RKO (cell line): ENCODE data around the gene HRG.
"Not testable (repeated sequence)": the region's sequence is repeated elsewhere in the genome, so short reads cannot be mapped to it uniquely, and the experiment has no call there.

Source experiments
- DNase-seq: peaks from one replicate; pipeline ENCODE4 v3.0.0-alpha.2; 2016; ENCODE audit warnings: low spot score

HRG gene, protein sequence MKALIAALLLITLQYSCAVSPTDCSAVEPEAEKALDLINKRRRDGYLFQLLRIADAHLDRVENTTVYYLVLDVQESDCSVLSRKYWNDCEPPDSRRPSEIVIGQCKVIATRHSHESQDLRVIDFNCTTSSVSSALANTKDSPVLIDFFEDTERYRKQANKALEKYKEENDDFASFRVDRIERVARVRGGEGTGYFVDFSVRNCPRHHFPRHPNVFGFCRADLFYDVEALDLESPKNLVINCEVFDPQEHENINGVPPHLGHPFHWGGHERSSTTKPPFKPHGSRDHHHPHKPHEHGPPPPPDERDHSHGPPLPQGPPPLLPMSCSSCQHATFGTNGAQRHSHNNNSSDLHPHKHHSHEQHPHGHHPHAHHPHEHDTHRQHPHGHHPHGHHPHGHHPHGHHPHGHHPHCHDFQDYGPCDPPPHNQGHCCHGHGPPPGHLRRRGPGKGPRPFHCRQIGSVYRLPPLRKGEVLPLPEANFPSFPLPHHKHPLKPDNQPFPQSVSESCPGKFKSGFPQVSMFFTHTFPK

DNA sequence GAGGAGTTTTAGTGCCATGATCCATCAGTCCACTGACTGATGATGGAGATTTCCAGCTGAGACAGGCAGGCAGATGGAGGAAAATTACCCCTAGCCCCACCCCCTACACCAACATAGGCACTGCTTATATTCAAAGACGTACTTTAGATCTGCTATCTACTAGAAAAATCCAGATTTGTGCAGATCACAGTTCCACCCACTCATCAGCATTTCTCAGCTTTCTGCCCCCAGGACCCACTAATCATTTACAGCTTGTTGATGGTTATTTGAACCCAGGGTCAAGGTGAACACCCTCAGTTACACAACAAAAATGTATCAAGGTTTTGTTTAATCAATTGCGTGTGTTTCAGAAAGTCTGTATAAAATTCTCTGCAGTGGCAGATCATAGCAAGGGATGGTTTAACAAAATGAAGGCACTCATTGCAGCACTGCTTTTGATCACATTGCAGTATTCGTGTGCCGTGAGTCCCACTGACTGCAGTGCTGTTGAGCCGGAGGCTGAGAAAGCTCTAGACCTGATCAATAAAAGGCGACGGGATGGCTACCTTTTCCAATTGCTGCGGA lies at the start of gene HRG:
HRG (plus strand) TSS at position 390 of the 564 bp plus-strand sequence; CDS start at position 408, 18 bp downstream.
- DNase-seq, result no peak

DNA sequence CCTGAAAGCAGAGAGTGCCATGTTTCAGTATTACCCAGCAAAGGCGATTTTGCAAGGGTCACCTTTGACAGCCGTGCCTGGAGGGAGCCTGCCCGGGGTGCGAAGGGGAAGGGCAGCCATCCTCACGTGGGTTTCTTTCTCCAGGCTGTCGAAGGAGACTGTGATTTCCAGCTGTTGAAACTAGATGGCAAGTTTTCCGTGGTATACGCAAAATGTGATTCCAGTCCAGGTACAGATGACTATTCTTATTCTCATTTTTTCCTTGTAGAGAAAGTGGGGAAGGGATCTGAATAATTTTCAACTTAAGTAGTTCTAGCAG lies 49.6 kb upstream of the HRG start:
- DNase-seq, result no peak

DNA sequence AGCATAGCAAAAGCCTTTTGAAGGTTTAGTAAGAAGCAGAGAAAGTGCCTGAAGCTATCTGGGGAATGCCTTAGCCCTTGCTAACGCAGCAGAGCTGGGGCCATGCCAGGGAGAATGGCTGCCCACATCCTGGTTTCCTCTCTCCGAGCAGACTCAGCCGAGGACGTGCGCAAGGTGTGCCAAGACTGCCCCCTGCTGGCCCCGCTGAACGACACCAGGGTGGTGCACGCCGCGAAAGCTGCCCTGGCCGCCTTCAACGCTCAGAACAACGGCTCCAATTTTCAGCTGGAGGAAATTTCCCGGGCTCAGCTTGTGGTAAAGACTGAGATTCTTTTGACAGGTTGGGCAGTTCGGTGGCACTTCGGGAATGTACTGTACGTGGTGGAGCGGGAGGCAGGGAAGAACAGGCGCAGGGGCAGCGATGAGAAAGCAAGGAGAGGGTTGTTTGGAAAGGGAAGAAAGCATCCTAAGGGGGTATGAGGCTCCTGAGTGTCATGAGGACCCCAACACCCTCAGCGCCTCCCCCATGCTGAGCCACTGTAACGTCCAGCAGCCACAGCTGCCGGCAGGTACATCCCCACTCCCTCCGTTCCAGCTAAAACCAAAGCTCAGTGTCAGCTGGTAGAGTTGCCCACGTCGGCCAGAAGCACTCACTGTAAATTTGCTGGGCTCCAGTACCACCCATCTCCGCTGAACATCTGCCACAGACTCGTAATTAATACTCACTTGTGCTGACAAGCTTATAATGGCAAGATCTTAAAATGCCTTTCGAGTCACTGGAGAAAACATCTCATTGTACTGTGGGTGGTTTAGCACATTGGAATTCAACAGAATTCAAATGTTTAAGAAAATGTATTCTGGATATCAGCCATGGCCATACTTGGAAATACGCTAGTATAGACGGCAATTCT lies 48.5 kb upstream of the HRG start:
- DNase-seq, result peak; percentile 91

DNA sequence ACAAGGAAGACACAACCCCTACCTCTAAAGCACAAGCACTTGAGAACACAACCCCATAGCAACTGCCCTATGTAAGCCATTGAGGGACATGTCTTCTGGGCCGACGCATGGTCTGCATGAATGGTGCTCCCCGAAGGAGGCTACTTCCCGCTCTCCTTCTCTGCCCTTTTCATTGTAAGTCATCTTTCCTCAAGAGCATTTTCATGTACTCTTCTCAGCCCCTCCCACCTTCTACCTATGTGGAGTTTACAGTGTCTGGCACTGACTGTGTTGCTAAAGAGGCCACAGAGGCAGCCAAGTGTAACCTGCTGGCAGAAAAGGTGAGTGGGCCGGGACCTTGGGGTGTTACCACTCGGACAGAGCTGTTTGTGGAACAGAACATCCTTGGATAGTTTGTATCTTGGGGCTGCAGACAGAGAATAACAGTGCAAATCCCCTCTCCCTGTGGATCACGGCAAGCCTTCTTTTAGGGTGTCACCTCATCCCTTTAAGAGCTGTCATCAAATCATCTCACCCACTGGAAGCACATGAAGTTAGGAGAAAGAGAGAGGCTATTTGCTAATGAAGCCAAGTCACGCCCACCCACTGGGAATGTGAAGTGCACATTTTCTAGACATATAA lies 47.4 kb upstream of the HRG start:
- DNase-seq, result no peak

DNA sequence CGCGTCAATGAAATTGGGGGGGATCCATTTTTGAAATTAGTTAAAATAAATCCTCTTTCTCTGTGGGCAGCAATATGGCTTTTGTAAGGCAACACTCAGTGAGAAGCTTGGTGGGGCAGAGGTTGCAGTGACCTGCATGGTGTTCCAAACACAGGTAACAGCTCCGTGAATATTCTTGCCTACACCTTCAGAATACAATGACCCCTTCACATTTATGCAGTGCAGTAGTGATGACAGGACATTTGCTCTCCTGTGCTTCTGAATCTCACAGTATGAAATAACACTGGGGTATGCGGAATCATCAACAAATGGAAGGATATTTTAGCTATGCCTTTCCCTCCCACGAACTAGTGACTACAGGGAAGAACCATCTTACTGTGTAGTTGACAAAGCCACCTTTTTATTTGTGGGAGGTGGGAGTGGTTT lies 46.0 kb upstream of the HRG start:
- DNase-seq, result no peak

DNA sequence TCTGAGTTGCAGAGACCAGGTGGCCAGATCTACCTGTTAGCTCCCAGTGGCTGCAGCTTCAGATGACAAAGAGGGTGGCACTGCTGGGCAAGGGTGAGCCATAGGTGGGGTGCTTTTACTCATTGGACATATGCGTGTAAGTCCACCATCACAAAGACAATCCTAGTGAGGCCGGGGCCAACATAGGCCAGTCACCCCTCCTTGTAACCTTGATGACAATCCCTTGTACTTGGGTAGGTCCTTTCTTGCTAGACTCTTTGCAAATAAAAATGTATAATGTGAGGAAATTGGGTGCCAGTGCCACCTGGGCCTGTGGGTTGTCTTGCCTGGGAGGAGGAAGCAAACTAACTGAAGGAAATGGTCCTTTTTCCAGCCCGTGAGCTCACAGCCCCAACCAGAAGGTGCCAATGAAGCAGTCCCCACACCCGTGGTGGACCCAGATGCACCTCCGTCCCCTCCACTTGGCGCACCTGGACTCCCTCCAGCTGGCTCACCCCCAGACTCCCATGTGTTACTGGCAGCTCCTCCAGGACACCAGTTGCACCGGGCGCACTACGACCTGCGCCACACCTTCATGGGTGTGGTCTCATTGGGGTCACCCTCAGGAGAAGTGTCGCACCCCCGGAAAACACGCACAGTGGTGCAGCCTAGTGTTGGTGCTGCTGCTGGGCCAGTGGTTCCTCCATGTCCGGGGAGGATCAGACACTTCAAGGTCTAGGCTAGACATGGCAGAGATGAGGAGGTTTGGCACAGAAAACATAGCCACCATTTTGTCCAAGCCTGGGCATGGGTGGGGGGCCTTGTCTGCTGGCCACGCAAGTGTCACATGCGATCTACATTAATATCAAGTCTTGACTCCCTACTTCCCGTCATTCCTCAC lies 45.4 kb upstream of the HRG start:
- DNase-seq, result no peak

DNA sequence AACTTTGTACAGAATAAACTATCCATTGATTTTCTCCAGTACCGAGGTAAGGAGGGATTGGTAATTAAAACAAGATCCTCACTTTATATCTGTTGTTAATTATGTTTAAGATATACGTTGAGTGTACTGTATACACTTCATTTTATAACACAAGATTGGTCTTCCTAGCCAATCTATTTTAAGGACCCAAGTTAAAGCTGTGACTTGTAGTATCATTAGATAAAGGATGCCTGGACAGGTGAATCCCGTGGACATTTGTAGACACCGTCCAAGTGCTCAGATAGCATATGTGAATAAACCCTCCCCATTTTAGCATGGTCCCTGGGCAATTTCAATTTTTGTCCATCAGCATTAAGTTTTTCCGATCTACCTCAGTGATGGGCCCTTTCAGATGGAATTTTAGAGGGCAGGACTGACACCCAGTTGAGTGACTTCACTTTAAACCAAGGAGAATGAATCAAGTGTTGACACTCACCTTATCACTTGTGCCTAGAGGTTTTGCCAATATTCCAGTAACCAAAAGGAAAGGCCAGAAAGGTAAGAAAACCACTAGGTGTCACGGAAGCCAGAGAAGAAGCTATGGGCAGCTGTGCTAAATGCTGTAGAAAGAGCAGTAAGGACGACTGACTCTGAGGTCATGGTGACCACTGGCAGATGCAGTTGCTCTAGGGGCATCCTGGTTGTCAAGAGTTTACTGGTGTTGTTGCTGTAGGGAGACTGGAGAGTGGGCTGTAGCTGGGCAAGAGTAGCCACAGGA lies 43.7 kb upstream of the HRG start:
- DNase-seq, result no peak

DNA sequence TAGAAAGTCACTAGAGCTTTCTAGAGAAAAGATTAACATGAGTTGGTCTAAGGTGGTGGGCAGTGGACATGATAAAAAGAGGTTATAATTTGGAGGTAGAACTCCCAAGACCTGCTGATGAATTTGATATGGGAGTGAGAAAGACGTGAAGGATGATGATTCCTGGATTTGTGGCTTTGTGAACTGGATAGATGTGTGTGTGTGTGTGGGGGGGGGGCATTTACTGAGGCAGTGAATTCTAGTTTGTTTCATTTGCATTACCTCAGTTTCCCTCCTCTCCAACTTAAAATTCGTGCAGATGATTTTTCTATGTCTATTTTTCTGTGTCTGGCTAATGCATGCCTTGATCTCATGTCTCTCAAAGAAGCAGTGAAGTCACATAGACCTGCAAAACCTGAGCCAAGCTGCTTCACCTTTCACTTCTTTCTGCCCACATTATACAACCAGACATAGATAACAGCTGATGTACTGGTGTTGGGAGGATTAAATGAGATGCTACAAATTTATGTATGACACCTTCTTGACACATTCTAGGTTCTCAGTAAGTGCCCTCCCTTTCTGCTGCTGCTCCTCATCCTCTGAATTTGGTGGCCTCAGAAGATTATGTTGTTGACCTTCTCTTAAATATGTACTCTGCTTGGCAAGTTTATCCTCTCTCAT lies 43.0 kb upstream of the HRG start:
- no peak for DNase-seq

DNA sequence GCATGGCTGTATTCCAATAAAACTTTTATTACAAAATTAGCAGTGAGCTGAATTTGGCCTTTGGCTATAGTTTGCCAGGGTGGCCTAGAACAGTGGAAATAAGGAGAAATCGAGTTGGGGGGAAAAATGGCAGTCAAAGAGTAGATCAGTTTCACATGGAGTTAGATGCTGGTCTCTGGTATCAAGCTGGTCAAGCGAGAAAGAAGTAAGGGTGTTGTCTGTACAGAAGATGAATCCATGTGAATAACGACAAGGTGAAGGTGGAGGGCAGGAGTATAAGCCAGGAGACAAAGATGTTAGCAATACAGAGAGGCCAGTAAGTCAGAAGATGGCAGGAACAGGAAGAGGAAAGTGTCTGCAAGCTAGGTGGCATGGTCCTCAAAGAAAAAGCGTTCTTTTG lies 41.2 kb upstream of the HRG start:
- no peak for DNase-seq

DNA sequence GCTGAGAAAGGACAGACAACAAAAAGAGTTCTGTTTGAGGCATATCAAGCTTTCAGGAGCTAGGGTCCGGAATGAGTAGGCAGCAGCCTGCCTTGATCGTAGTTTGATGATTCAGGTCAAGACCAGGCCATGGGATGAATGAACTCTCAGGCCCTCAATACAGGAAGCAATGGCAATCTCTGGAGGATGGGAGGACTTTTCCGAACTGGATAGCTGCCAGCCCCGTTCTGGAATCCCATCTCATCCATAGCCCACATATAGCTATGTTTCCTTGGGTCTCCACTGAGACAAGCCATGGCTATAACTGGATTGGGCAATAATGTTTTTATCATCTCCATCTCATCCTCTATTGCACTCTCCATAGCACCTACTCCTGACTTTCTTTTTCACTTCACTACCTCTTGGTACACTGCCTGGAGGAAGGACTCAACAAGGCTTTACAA lies 40.2 kb upstream of the HRG start:
- no peak for DNase-seq

DNA sequence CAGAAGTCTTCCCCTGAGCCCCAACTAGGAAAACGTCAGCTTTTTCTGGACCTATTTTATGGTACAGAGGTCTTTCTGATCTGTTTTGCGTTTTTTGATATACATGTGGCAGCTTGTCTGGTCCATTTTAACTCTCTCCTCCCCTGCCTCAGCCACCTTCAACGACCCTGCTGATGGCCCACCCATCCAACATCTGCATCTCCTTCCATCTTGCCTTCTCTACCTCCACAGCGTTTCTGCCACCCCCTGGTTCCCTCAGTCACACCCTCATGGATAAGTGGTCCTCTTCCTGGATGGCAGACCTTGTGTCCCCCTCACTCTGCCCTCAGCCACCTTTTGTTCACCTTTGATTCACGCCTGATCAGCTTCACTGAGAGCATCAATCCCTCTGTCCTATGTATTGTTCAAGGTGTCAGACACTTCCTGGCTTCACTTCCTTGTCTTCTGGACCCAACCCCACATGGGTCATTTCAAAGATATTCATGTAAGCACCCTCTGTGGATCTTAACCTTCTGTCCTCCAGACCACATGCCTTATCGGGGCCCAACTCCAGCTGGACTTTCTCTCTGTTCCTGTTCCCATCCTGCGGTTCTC lies 39.5 kb upstream of the HRG start:
- no peak for DNase-seq

DNA sequence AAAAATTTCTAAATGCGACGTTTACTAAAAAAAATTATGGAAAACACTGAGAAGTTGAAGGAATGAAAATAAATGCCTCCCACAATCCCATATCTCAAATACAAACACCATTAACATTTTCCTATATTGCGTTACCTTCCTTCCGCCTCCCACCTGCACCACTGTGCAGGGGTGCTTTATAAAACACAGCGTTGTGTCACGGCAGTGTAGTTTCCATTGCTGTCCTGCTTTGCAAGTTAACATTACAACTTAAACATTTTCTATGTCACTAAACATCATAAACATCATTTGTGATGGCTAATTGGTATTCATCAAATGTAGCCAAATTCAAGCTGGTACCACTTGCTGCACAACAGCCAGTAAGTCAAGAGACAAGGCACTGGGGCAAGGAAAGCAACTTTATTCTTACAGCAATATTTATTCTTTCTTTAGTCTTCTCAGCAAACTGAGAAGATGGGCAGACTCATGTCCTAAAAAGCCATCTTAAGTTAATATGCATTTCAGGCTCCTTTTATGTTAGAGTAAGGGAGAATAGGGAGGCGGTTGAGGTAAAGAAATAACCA lies 37.9 kb upstream of the HRG start:
- DNase-seq, result no peak

DNA sequence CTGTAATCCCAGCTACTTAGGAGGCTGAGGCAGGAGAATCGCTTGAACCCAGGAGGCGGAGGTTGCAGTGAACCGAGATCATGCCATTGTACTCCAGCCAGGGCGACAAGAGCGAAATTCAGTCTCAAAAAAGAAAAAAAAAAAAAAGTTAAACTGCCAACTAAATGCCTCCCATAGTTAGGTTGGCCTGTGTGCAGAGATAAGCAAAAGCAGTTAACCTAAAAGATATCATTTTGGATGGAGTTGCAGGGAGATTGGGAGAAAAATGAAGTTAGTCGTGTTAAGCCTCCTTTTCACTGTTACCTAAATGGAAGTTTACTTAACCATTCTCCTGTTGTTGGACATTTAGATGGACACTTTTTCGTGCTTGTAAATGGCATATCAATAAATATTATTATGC lies 37.1 kb upstream of the HRG start:
- no peak for DNase-seq

DNA sequence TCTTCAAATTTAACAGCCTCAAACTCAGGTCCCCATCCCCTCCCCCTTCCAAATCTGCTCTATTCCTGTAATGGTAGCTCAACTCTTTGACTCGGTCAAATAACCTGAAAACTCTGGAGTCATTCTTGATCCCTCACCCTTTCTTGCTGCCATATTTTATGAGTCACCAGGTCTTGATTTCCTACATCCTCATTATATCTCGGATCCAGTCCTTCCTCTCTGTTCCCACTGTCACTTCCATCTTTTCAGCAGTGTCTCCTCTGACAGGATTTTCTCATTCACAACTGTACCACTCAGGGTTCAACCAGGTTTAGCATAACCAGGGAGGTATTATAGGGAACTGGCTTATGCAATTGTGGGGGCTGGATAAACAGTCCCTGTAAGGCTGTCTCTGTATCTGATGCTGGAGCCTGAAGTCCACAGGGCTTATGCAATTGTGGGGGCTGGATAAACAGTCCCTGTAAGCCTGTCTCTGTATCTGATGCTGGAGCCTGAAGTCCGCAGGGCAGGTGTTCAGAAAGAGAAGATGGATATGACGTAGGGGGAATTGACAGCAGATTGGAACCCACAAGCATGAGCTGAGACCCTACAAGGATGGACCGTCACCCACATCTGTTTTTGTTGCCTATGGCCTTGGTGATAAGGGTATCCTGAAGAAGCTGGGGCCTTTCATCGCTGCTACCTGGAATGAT lies 34.7 kb upstream of the HRG start:
- DNase-seq, result no peak

DNA sequence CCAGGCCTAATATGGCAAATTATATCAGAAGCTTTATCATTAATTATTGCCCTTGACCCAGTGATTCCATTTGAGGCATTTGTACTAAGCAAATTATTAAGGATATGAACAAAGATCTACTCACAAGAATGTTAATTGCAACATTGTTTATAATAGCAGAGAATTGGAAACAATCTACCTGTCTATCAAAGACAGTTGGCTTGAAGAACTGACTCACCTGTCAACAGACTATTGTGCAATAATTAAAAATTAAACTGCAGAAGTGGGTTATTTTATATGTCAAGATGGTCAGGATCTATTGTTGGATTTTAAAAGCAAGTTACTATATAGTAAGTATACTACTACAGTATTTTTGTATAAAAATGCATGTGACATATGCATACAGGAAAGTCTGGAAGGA lies 32.3 kb upstream of the HRG start:
- no peak for DNase-seq

DNA sequence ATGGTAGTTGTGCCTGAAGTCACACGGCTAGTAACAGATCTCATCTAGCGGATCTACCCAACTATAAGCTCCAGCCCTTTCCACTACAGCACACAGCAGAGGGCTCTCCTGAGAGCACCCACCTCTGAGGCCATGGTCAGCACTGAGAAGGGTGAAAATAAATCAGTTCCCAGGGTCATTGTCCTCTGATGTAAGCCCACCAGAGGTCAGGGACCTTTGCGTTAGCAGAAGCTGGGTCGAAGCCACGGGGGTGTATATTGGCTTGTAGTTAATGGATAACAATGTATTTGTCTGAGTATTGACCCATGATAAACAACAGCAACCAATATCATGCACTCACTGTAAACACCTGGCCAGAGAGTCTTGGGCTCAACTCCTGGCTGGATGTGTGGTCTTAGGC lies 31.6 kb upstream of the HRG start:
- not testable (repeated sequence) for DNase-seq

DNA sequence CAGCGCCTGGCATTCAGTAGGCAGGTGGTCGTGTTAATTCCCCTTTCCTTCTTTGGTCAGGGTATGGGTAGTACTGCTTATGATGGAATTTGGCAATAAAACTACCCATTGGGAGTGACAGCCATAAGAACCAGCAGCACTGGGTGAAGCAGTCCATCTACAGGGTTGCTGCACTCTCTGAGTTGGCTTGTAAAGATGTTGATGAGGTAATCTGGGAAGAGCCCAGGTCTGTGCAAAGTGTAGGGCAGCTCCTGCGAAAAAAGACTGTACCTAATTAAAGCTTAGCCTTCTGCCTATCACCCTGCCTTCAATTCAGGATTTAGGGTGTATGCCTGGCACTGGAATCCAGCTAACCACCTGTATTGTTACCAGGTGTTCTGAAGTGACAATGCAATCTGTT lies 30.3 kb upstream of the HRG start:
- no peak for DNase-seq

DNA sequence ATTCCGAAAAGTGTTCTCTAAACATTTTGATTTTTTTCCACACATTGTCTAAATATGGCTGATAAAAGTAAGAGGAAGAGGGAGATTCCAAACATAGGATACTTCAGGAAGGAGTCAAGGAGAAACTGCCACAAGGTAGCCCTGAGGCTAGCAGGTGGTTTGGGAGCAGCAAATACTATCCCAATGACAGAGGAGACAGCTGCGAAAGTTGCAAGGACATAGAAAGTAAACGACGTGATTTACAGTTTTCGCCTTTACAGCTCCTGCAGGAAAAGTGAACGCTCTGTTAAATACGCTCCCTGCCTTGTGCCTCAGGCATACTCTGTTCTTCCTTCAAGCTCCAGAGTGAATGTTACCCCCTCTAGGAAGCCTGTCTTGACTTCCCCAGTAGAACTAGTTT lies 29.3 kb upstream of the HRG start:
- no peak for DNase-seq

DNA sequence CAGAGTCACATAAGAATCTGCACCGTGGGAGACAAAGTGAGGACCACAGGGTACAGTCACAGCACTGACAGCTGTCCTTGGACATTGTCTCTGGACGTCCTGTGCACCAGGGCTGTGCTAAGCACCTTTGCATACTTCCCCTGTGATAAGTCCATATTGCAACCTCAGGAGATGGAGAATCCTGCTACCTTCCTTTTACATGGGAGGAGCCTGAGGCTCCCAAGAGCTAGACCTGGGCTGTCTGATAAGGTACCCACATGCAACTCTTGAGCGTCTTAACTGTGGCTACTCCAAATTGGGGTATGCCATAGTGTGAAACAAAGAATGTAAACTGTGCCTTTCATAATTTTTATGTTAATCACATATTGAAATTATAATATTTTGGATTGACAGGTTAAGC lies 28.1 kb upstream of the HRG start:
- no peak for DNase-seq
